ENCODE data around the gene CFC1B.
"Not testable (repeated sequence)": the region's sequence is repeated elsewhere in the genome, so short reads cannot be mapped to it uniquely, and the experiment has no call there.

CFC1B gene

GRCh38 chr2:130571929-130572328 is 50.9 kb downstream of the CFC1B start:
- not testable (repeated sequence) for DNase-seq

- DNase-seq: not testable (repeated sequence)
Measured at GRCh38 chr2:130574230-130574629, 53.2 kb downstream of the CFC1B start.

GRCh38 chr2:130576209-130576784 is 55.3 kb downstream of the CFC1B start:
- DNase-seq: not testable (repeated sequence)

GRCh38 chr2:130577559-130577958 is 56.5 kb downstream of the CFC1B start:
- DNase-seq: not testable (repeated sequence)
